ENCODE results near the gene SPATA24. TPM values are rescaled to one million over a fixed set of nuclear protein-coding genes. Genes with fewer than 3 reads are reported as not detected.

SPATA24 gene
- total and polyA plus RNA-seq, 2 of the 13 experiments (the other 11 are each of a cell fraction or from before 2014, with no cell fraction given) = 6.0 to 11.1 TPM

GRCh38 chr5:139439013-139439903, 35.4 kb upstream of the SPATA24 start, which contains the start of gene DNAJC18 (continued):
- no peak for TF ChIP-seq PRPF4 (IDR thresholded peaks at IDR 0.05; ENCODE audit: low read depth, low read length, poor library complexity, severe bottlenecking)
- no peak for TF ChIP-seq ZBTB40 (IDR thresholded peaks at IDR 0.05)
- peak; percentile 28; the same call in 1 of the 2 replicates for TF ChIP-seq ZBTB40 (CRISPR knock-in tag; IDR thresholded peaks at IDR 0.05)
- no peak for TF ChIP-seq ZZZ3 (CRISPR knock-in tag; IDR thresholded peaks at IDR 0.05; ENCODE audit: borderline replicate concordance)
- no peak for TF ChIP-seq CENPT (CRISPR knock-in tag; IDR thresholded peaks at IDR 0.05; ENCODE audit: low read depth)
- TF ChIP-seq TEF (CRISPR knock-in tag; IDR thresholded peaks at IDR 0.05) = no peak
- TF ChIP-seq PAF1 (CRISPR knock-in tag; IDR thresholded peaks at IDR 0.05) = no peak
- no peak for TF ChIP-seq NAIF1 (CRISPR knock-in tag; IDR thresholded peaks at IDR 0.05; ENCODE audit: borderline replicate concordance)
- peak; percentile 78 for TF ChIP-seq ZFX (CRISPR knock-in tag; IDR thresholded peaks at IDR 0.05; ENCODE audit: low read depth)
- no peak for TF ChIP-seq GPBP1L1 (CRISPR knock-in tag; IDR thresholded peaks at IDR 0.05)

Measured in HepG2 (cell line).